GM19455 (cell line): Measurements from ENCODE around the gene CNDP2.
"Not testable (repeated sequence)": the region's sequence is repeated elsewhere in the genome, so short reads cannot be mapped to it uniquely, and the experiment has no call there.

Experiments used
- ATAC-seq: cut with Tn5 transposase; IDR thresholded peaks from one replicate; pipeline ENCODE4 v1.9.1; 2021; ENCODE audit not compliant: unreplicated experiment

The CNDP2 gene

GRCh38 chr18:74499633-74500032, 3.5 kb downstream of the CNDP2 start:
- ATAC-seq: peak; percentile 44

GRCh38 chr18:74500372-74500771, 4.2 kb downstream of the CNDP2 start:
- no peak for ATAC-seq

GRCh38 chr18:74500774-74501173, 4.6 kb downstream of the CNDP2 start:
- ATAC-seq: not testable (repeated sequence)

- ATAC-seq: no peak
These were observed 5.2 kb downstream of the CNDP2 start for GRCh38 chr18:74501386-74501785.

- ATAC-seq: no peak
These were observed 7.0 kb downstream of the CNDP2 start for GRCh38 chr18:74503137-74503536.

- ATAC-seq: no peak
These were observed 9.6 kb downstream of the CNDP2 start for GRCh38 chr18:74505776-74506175.

GRCh38 chr18:74506448-74507084, 10.4 kb downstream of the CNDP2 start:
- ATAC-seq: no peak

GRCh38 chr18:74507097-74507881, 11.1 kb downstream of the CNDP2 start:
- no peak for ATAC-seq

- ATAC-seq: no peak
These were observed 11.8 kb downstream of the CNDP2 start for GRCh38 chr18:74507927-74508326.

- no peak for ATAC-seq
These were observed 12.2 kb downstream of the CNDP2 start for GRCh38 chr18:74508366-74508765.

- ATAC-seq: no peak
These were observed 12.7 kb downstream of the CNDP2 start for GRCh38 chr18:74508821-74509225.

GRCh38 chr18:74509856-74510769, 13.9 kb downstream of the CNDP2 start:
- no peak for ATAC-seq

- ATAC-seq: no peak
These were observed 14.6 kb downstream of the CNDP2 start for GRCh38 chr18:74510770-74511095.

GRCh38 chr18:74511823-74512222, 15.7 kb downstream of the CNDP2 start:
- no peak for ATAC-seq

GRCh38 chr18:74512321-74513053, 16.3 kb downstream of the CNDP2 start:
- no peak for ATAC-seq

GRCh38 chr18:74513149-74513882, 17.2 kb downstream of the CNDP2 start:
- no peak for ATAC-seq

- no peak for ATAC-seq
These were observed 17.7 kb downstream of the CNDP2 start for GRCh38 chr18:74513883-74514205.

- ATAC-seq: no peak
These were observed 18.8 kb downstream of the CNDP2 start for GRCh38 chr18:74514860-74515495.

- no peak for ATAC-seq
These were observed 19.6 kb downstream of the CNDP2 start for GRCh38 chr18:74515620-74516231.
